Fibroblast of lung (primary cell): Measurements from ENCODE around the gene CREB5.

Source experiments
- CTCF ChIP-seq, 2 donors: IDR thresholded peaks in 1 of 2; conservative IDR thresholded peaks in 1 of 2; 1 replicate in 1 of 2; 2 replicates in 1 of 2; pipeline ENCODE4 v1.5.1; 2011 to 2012; ENCODE audit warnings: low read length in 2 of 2, control low read depth in 1 of 2, inconsistent platforms in 1 of 2, low read depth in 1 of 2, mild to moderate bottlenecking in 1 of 2
- EZH2 ChIP-seq: IDR thresholded peaks from 2 replicates; pipeline ENCODE4 v1.5.1; 2012; ENCODE audit warnings: low read length, control low read depth, mild to moderate bottlenecking; ENCODE audit errors: missing control alignments

GRCh38 chr7:28369523-28369922 lies 42.8 kb upstream of the CREB5 start:
- TF ChIP-seq EZH2 (no peak), CTCF (conservative IDR thresholded peaks at IDR 0.05 in 1 of 2, IDR thresholded peaks at IDR 0.05 in 1 of 2; ENCODE audit: low read depth in 1 of 2, low read length in 2 of 2) (no peak)
